Measurements from ENCODE around the gene ERC1. TPM values are rescaled to one million over a fixed set of nuclear protein-coding genes. Genes with fewer than 3 reads are reported as not detected.
A peak's percentile ranks its signal among the peaks of the same experiment; 100 is the strongest.

Gene ERC1
- total RNA-seq, 1 experiment from 2014 or later, result 12.3 TPM

DNA sequence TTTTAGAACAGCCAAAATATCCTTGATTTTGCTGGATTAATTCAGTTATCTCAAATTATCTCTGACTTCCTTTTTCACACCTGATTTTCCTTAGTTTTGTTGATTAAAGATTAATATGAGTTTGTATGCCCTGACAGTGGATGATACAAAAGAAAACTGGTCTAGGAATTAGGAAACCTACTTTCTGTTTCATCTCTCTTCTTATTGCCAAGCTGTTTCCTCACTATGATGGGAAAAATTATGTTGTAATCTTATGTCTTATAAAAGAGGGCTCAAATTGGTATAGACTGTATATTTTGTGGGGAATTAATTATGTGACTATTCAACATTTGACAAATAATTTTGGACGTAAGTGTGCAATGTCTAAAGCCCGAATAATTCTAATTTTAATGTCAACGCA is 331.8 kb downstream of the ERC1 start:
- Histone ChIP-seq H3K9me3 (ENCODE audit: low read length) (no peaks in the 10 kb centered on the region), H3K36me3 (ENCODE audit: low read depth, low read length) (no peaks in the 10 kb centered on the region), H3K4me3 (ENCODE audit: low read length) (no peak overlapping the region), H3K4me2 (ENCODE audit: low read length) (no peak overlapping the region), H4K20me1 (ENCODE audit: low read length) (no peaks in the 10 kb centered on the region), H3K4me1 (ENCODE audit: insufficient read depth, low read length) (peaks cover 37% of the 10 kb centered on the region), H3K27me3 (ENCODE audit: low read length) (no peaks in the 10 kb centered on the region), H3F3A (ENCODE audit: low read length, unreplicated experiment) (no peaks in the 10 kb centered on the region), H3K9me2 (replicated peaks; ENCODE audit: low read length) (no peaks in the 10 kb centered on the region), H3K27ac (ENCODE audit: low read length) (no peak overlapping the region), H2AFZ (ENCODE audit: low read length) (no peak overlapping the region), H3K9ac (ENCODE audit: low read length) (no peak overlapping the region), H3K79me2 (ENCODE audit: low read length) (no peaks in the 10 kb centered on the region)
- BruUV-seq (replicated peaks), result no TSS peak
- intact Hi-C loops (cut with micrococcal nuclease), result no loop called here
- TF ChIP-seq EZH2 (IDR thresholded peaks at IDR 0.05; ENCODE audit: low read length, unreplicated experiment), result no peak
- TF ChIP-seq, protein P1, sequence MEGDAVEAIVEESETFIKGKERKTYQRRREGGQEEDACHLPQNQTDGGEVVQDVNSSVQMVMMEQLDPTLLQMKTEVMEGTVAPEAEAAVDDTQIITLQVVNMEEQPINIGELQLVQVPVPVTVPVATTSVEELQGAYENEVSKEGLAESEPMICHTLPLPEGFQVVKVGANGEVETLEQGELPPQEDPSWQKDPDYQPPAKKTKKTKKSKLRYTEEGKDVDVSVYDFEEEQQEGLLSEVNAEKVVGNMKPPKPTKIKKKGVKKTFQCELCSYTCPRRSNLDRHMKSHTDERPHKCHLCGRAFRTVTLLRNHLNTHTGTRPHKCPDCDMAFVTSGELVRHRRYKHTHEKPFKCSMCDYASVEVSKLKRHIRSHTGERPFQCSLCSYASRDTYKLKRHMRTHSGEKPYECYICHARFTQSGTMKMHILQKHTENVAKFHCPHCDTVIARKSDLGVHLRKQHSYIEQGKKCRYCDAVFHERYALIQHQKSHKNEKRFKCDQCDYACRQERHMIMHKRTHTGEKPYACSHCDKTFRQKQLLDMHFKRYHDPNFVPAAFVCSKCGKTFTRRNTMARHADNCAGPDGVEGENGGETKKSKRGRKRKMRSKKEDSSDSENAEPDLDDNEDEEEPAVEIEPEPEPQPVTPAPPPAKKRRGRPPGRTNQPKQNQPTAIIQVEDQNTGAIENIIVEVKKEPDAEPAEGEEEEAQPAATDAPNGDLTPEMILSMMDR (conservative IDR thresholded peaks at IDR 0.05; ENCODE audit: low read depth, low read length), result no peak
- no peak for TF ChIP-seq EZH2phosphoT487 (IDR thresholded peaks at IDR 0.05; ENCODE audit: borderline replicate concordance, low read length)
- POLR2A ChIA-PET (ENCODE audit: unreplicated experiment), result no interaction called here
- ATAC-seq, result no peak
- CTCF ChIA-PET, result no interaction called here
- DNase-seq, result no peak

DNA sequence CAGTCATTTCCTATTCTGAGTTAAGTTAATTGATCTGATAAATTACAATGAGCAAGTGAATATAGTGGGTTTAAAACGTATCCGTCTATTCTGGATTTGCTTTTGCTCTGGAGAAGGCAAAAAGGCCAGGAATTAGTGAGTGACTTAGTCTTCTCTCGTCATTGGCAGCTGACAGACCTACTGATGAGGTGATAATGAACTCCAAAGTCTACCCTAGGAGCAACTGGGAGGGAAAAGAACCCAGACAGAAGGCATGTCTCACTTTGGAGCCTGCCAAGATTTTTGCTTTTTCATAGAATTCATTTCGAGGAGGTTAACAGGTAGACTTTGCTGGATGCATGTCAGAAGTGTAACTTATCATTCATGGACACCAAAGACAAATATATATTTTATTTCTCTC is 333.1 kb downstream of the ERC1 start:
- Histone ChIP-seq H3K27ac (ENCODE audit: low read length) (no peak overlapping the region), H3K36me3 (ENCODE audit: low read depth, low read length) (no peaks in the 10 kb centered on the region), H3K79me2 (ENCODE audit: low read length) (no peaks in the 10 kb centered on the region), H3K9me2 (replicated peaks; ENCODE audit: low read length) (no peaks in the 10 kb centered on the region), H3F3A (ENCODE audit: low read length, unreplicated experiment) (no peaks in the 10 kb centered on the region), H2AFZ (ENCODE audit: low read length) (no peak overlapping the region), H3K9ac (ENCODE audit: low read length) (no peak overlapping the region), H3K4me2 (ENCODE audit: low read length) (no peak overlapping the region), H3K4me1 (ENCODE audit: insufficient read depth, low read length) (peaks cover 24% of the 10 kb centered on the region), H4K20me1 (ENCODE audit: low read length) (no peaks in the 10 kb centered on the region), H3K9me3 (ENCODE audit: low read length) (no peaks in the 10 kb centered on the region), H3K4me3 (ENCODE audit: low read length) (no peak overlapping the region), H3K27me3 (ENCODE audit: low read length) (no peaks in the 10 kb centered on the region)
- BruUV-seq (replicated peaks), result no TSS peak
- ChIA-PET CTCF (no interaction called here), POLR2A (ENCODE audit: unreplicated experiment) (no interaction called here)
- no peak for ATAC-seq
- no peak for DNase-seq
- intact Hi-C loops (cut with micrococcal nuclease), result no loop called here
- no peak for TF ChIP-seq EZH2phosphoT487 (IDR thresholded peaks at IDR 0.05; ENCODE audit: borderline replicate concordance, low read length)
- TF ChIP-seq, protein P1 (conservative IDR thresholded peaks at IDR 0.05; ENCODE audit: low read depth, low read length), result no peak
- no peak for TF ChIP-seq EZH2 (IDR thresholded peaks at IDR 0.05; ENCODE audit: low read length, unreplicated experiment)

DNA sequence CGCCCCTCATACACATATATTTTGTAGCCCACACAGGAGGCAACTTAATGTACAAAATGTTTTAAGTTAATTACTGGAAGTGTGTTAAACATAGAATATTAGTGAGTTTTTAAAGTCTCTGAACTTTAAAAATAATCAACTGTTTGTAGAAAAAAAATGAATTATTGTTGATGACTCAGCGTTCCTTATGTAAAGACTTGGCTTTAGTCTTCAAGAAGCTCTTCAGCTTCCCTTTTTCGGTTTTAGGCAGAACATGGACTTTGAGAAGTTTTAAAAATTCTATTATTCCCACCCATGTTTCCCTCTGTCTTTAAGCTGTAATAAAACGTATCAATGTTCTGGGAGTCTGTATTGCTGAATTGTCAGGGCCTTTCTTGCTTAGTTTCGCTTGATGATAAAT is 333.9 kb downstream of the ERC1 start:
- no peak overlapping the region for H3K9ac ChIP-seq (ENCODE audit: low read length)
- no peaks in the 10 kb centered on the region for H3K9me2 ChIP-seq (replicated peaks; ENCODE audit: low read length)
- no peaks in the 10 kb centered on the region for H3K79me2 ChIP-seq (ENCODE audit: low read length)
- H3K4me2 ChIP-seq (ENCODE audit: low read length), result no peak overlapping the region
- no peaks in the 10 kb centered on the region for H3F3A ChIP-seq (ENCODE audit: low read length, unreplicated experiment)
- DNase-seq (no peak), ATAC-seq (no peak)
- H3K4me1 ChIP-seq (ENCODE audit: insufficient read depth, low read length), result peaks cover 17% of the 10 kb centered on the region
- no peak for TF ChIP-seq EZH2phosphoT487 (IDR thresholded peaks at IDR 0.05; ENCODE audit: borderline replicate concordance, low read length)
- TF ChIP-seq, protein P1 (conservative IDR thresholded peaks at IDR 0.05; ENCODE audit: low read depth, low read length), result no peak
- TF ChIP-seq EZH2 (IDR thresholded peaks at IDR 0.05; ENCODE audit: low read length, unreplicated experiment), result no peak
- H3K4me3 ChIP-seq (ENCODE audit: low read length), result no peak overlapping the region
- ChIA-PET POLR2A (ENCODE audit: unreplicated experiment) (no interaction called here), CTCF (no interaction called here)
- 0 out of 2 replicates have a peak overlapping the region, but pooled peaks have one; percentile 19 for H3K27ac ChIP-seq (ENCODE audit: low read length)
- H3K36me3 ChIP-seq (ENCODE audit: low read depth, low read length), result no peaks in the 10 kb centered on the region
- BruUV-seq (replicated peaks), result no TSS peak
- intact Hi-C loops (cut with micrococcal nuclease), result no loop called here
- no peaks in the 10 kb centered on the region for H3K9me3 ChIP-seq (ENCODE audit: low read length)
- no peaks in the 10 kb centered on the region for H3K27me3 ChIP-seq (ENCODE audit: low read length)
- H2AFZ ChIP-seq (ENCODE audit: low read length), result no peak overlapping the region
- no peaks in the 10 kb centered on the region for H4K20me1 ChIP-seq (ENCODE audit: low read length)
